K562 treated with DMSO at 1 percent for 4 hours (cell line): ENCODE measurements around the gene TTC9. TPM values are rescaled to one million over a fixed set of nuclear protein-coding genes. Genes with fewer than 3 reads are reported as not detected.

Experiments used
- total RNA-seq: library from RNA; unstranded; fragments of 300-600 nt; gene quantifications from 2 replicates; pipeline ENCODE4 v1.2.3, GENCODE V29; 2022; ENCODE audit not compliant: insufficient read depth

Gene TTC9
- not detected in 2 replicates for total RNA-seq

GRCh38 chr14:70641548-70642302, at the start of gene TTC9:
Gene TTC9, plus strand, starts transcription at chr14:70641916. Its CDS starts 214 bp downstream, at chr14:70642130.

GRCh38 chr14:70600382-70601157, 41.1 kb upstream of the TTC9 start, which contains the start of gene MED6:
Gene MED6, minus strand, starts transcription at chr14:70600655. Its CDS starts 18 bp downstream, at chr14:70600637.

Other genes with a start within 250 kb of the TTC9 start
- gene SYNJ2BP, start 224.8 kb upstream of the TTC9 start, total RNA-seq, result 1.8 and 2.0 TPM in 2 replicates
- gene ADAM21, start 189.7 kb upstream of the TTC9 start, total RNA-seq, result 0.62 TPM in 1 of 2 replicates, not detected in the other
- not detected in 2 replicates for gene ADAM20, start 106.9 kb upstream of the TTC9 start, total RNA-seq
- 12.5 TPM in 2 replicates for gene MED6, start 41.3 kb upstream of the TTC9 start, total RNA-seq
- gene MAP3K9, start 167.6 kb downstream of the TTC9 start, total RNA-seq, result 0.57 and 1.1 TPM in 2 replicates